ENCODE data around the gene CALHM3.
A peak's percentile ranks its signal among the peaks of the same experiment; 100 is the strongest.

The CALHM3 gene

GRCh38 chr10:103475437-103475836 is 3.6 kb downstream of the CALHM3 start:
- no peak for DNase-seq (ENCODE audit: low read depth in 2 of 2, low spot score in 1 of 2)

- DNase-seq (ENCODE audit: low read depth in 2 of 2, low spot score in 1 of 2): no peak
These were observed 5.0 kb downstream of the CALHM3 start for GRCh38 chr10:103474077-103474476.

GRCh38 chr10:103473261-103473671 is 5.8 kb downstream of the CALHM3 start:
- no peak for DNase-seq (ENCODE audit: low read depth in 2 of 2, low spot score in 1 of 2)

- no peak for DNase-seq (ENCODE audit: low read depth in 2 of 2, low spot score in 1 of 2)
These were observed 7.0 kb downstream of the CALHM3 start for GRCh38 chr10:103472005-103472404.

GRCh38 chr10:103470761-103471653 is 8.0 kb downstream of the CALHM3 start:
- peak; percentile 38 to 63 for DNase-seq (ENCODE audit: low read depth in 2 of 2, low spot score in 1 of 2)

GRCh38 chr10:103469201-103469600 is 9.8 kb downstream of the CALHM3 start:
- no peak for DNase-seq (ENCODE audit: low read depth in 2 of 2, low spot score in 1 of 2)

- DNase-seq (ENCODE audit: low read depth in 2 of 2, low spot score in 1 of 2): no peak
These were observed 11.6 kb downstream of the CALHM3 start for GRCh38 chr10:103467406-103467805.

GRCh38 chr10:103466734-103467133 is 12.3 kb downstream of the CALHM3 start:
- no peak for DNase-seq (ENCODE audit: low read depth in 2 of 2, low spot score in 1 of 2)

GRCh38 chr10:103465411-103466179 is 13.4 kb downstream of the CALHM3 start:
- no peak for DNase-seq (ENCODE audit: low read depth in 2 of 2, low spot score in 1 of 2)

- DNase-seq (ENCODE audit: low read depth in 2 of 2, low spot score in 1 of 2): no peak
These were observed 15.5 kb downstream of the CALHM3 start for GRCh38 chr10:103463499-103463898.

- no peak for DNase-seq (ENCODE audit: low read depth in 2 of 2, low spot score in 1 of 2)
These were observed 19.4 kb downstream of the CALHM3 start for GRCh38 chr10:103459615-103460014.

GRCh38 chr10:103458720-103459119 is 20.3 kb downstream of the CALHM3 start, which contains the start of gene CALHM1:
TSS of gene CALHM1 (minus strand) at chr10:103458900. CDS start at chr10:103458751, 149 bp downstream.
- no peak for DNase-seq (ENCODE audit: low read depth in 2 of 2, low spot score in 1 of 2)

GRCh38 chr10:103457896-103458583 is 21.0 kb downstream of the CALHM3 start:
- no peak for DNase-seq (ENCODE audit: low read depth in 2 of 2, low spot score in 1 of 2)

- no peak for DNase-seq (ENCODE audit: low read depth in 2 of 2, low spot score in 1 of 2)
These were observed 21.8 kb downstream of the CALHM3 start for GRCh38 chr10:103457176-103457712.

- no peak for DNase-seq (ENCODE audit: low read depth in 2 of 2, low spot score in 1 of 2)
These were observed 22.9 kb downstream of the CALHM3 start for GRCh38 chr10:103456074-103456660.

- no peak for DNase-seq (ENCODE audit: low read depth in 2 of 2, low spot score in 1 of 2)
These were observed 23.8 kb downstream of the CALHM3 start for GRCh38 chr10:103455235-103455634.

- no peak for DNase-seq (ENCODE audit: low read depth in 2 of 2, low spot score in 1 of 2)
These were observed 25.0 kb downstream of the CALHM3 start for GRCh38 chr10:103454026-103454425.

GRCh38 chr10:103452506-103453230 is 26.4 kb downstream of the CALHM3 start:
- no peak for DNase-seq (ENCODE audit: low read depth in 2 of 2, low spot score in 1 of 2)

- peak; percentile 15 to 20 for DNase-seq (ENCODE audit: low read depth in 2 of 2, low spot score in 1 of 2)
These were observed 27.1 kb downstream of the CALHM3 start, which contains the start of gene CALHM2 for GRCh38 chr10:103451831-103452505. TSS of gene CALHM2 (minus strand) at chr10:103452370. CDS start at chr10:103449941, 2,429 bp downstream.
